ENCODE data around the gene IL23R.

GRCh38 chr1:67169496-67169895 lies 3.2 kb downstream of the IL23R start:
- no peak for TF ChIP-seq POLR2A (IDR thresholded peaks at IDR 0.05; ENCODE audit: low read depth, low read length)
- TF ChIP-seq POLR2AphosphoS5 (IDR thresholded peaks at IDR 0.05; ENCODE audit: low read depth, low read length): no peak
- no peak for TF ChIP-seq PAX5 (IDR thresholded peaks at IDR 0.05; ENCODE audit: insufficient read depth, low read length, severe bottlenecking)
- no peak for TF ChIP-seq POU2F2 (IDR thresholded peaks at IDR 0.05; ENCODE audit: low read depth, low read length)
- no peak for TF ChIP-seq TAF1 (IDR thresholded peaks at IDR 0.05; ENCODE audit: low read depth, low read length)
